WTC11 (cell line): ENCODE measurements around the gene THSD4. TPM values are rescaled to one million over a fixed set of nuclear protein-coding genes. Genes with fewer than 3 reads are reported as not detected.

ENCODE experiments used
- ATAC-seq: fragments of 200-7000 bp; cut with Tn5 transposase; 2 replicates; pipeline ENCODE4 v1.10.0; 2021; ENCODE audit warnings: mild to moderate bottlenecking, moderate library complexity
- CTCF ChIA-PET: fragments of 300-600 bp; sonication (Branson Sonifier 250); formaldehyde crosslinking; loops from one replicate; lab custom pipeline; 2021; ENCODE audit warnings: antibody characterized with exemption; lab: Charles Lee
- POLR2A ChIA-PET: fragments of 350-600 bp; sonication (Branson Sonifier 250); formaldehyde crosslinking; loops from one replicate; lab custom pipeline; 2021; ENCODE audit warnings: antibody characterized with exemption; lab: Charles Lee
- DNase-seq: peaks from one replicate; pipeline ENCODE4 v3.0.0; 2021; ENCODE audit warnings: low spot score
- H3K27ac Mint-ChIP-seq: 2 replicates; pipeline ENCODE4 v1.8.0; 2021; ENCODE audit warnings: mixed read lengths
- H3K27me3 Mint-ChIP-seq: 2 replicates; pipeline ENCODE4 v1.8.0; 2021; ENCODE audit warnings: low read depth, mild to moderate bottlenecking, moderate library complexity, mixed read lengths
- H3K36me3 Mint-ChIP-seq: 2 replicates; pipeline ENCODE4 v1.8.0; 2021; ENCODE audit warnings: mixed read lengths
- H3K4me1 Mint-ChIP-seq: 2 replicates; pipeline ENCODE4 v1.8.0; 2022; ENCODE audit warnings: mixed read lengths
- H3K4me3 Mint-ChIP-seq: 2 replicates; pipeline ENCODE4 v1.8.0; 2021; ENCODE audit warnings: mild to moderate bottlenecking, moderate library complexity, mixed read lengths
- H3K9me3 Mint-ChIP-seq: 2 replicates; pipeline ENCODE4 v1.8.0; 2021; ENCODE audit warnings: mixed read lengths
- ATF2 ChIP-seq: sonication (generic); formaldehyde crosslinking; IDR thresholded peaks from 2 replicates; pipeline ENCODE4 v1.8.1; 2022; ENCODE audit warnings: low read depth, missing genetic modification reagents, borderline replicate concordance
- ATF6 ChIP-seq: sonication (generic); formaldehyde crosslinking; IDR thresholded peaks from 2 replicates; pipeline ENCODE4 v1.8.1; 2023; ENCODE audit warnings: mild to moderate bottlenecking, missing genetic modification reagents
- CBFB ChIP-seq: sonication (generic); formaldehyde crosslinking; IDR thresholded peaks from 2 replicates; pipeline ENCODE4 v1.8.1; 2022; ENCODE audit warnings: mild to moderate bottlenecking, low read depth, missing genetic modification reagents
- CDX4 ChIP-seq: fragments of 250-450 bp; sonication (Bioruptor Pico); IDR thresholded peaks from 2 replicates; pipeline ENCODE4 v1.9.0; 2021; ENCODE audit warnings: moderate library complexity, mild to moderate bottlenecking, inconsistent platforms, borderline replicate concordance
- CREB1 ChIP-seq: sonication (generic); formaldehyde crosslinking; IDR thresholded peaks from 2 replicates; pipeline ENCODE4 v1.8.0; 2023; ENCODE audit warnings: mild to moderate bottlenecking, missing genetic modification reagents
- EMX1 ChIP-seq: fragments of 250-450 bp; sonication (Bioruptor Pico); IDR thresholded peaks from 2 replicates; pipeline ENCODE4 v1.8.0; 2021; ENCODE audit warnings: mild to moderate bottlenecking
- ERG ChIP-seq: fragments of 250-450 bp; sonication (Bioruptor Pico); IDR thresholded peaks from 2 replicates; pipeline ENCODE4 v1.8.0; 2021; ENCODE audit warnings: mild to moderate bottlenecking
- ETV6 ChIP-seq: sonication (generic); formaldehyde crosslinking; IDR thresholded peaks from 2 replicates; pipeline ENCODE4 v1.8.1; 2022; ENCODE audit warnings: mild to moderate bottlenecking, missing genetic modification reagents
- FOXP1 ChIP-seq: sonication (generic); formaldehyde crosslinking; IDR thresholded peaks from 2 replicates; pipeline ENCODE4 v1.8.0; 2022; ENCODE audit warnings: missing genetic modification reagents, mild to moderate bottlenecking, moderate library complexity, borderline replicate concordance
- FOXP4 ChIP-seq: sonication (generic); formaldehyde crosslinking; IDR thresholded peaks from 2 replicates; pipeline ENCODE4 v1.8.0; 2022; ENCODE audit warnings: mild to moderate bottlenecking, missing genetic modification reagents
- GABPB1 ChIP-seq: sonication (generic); formaldehyde crosslinking; IDR thresholded peaks from 2 replicates; pipeline ENCODE4 v1.8.1; 2023; ENCODE audit warnings: mild to moderate bottlenecking, missing genetic modification reagents
- GRHL2 ChIP-seq: fragments of 250-450 bp; sonication (Bioruptor Pico); IDR thresholded peaks from 2 replicates; pipeline ENCODE4 v1.8.0; 2022; ENCODE audit warnings: mild to moderate bottlenecking, moderate library complexity; ENCODE audit not compliant: insufficient replicate concordance, severe bottlenecking
- JUN ChIP-seq: sonication (generic); formaldehyde crosslinking; IDR thresholded peaks from 2 replicates; pipeline ENCODE4 v1.8.0; 2023; ENCODE audit warnings: mild to moderate bottlenecking, missing genetic modification reagents
- KAT7 ChIP-seq: sonication (generic); formaldehyde crosslinking; IDR thresholded peaks from 2 replicates; pipeline ENCODE4 v1.8.1; 2023; ENCODE audit warnings: missing genetic modification reagents, mild to moderate bottlenecking, borderline replicate concordance
- MXD4 ChIP-seq: fragments of 250-450 bp; sonication (Bioruptor Pico); IDR thresholded peaks from 2 replicates; pipeline ENCODE4 v1.8.0; 2021; ENCODE audit warnings: mild to moderate bottlenecking, moderate library complexity, borderline replicate concordance
- NFATC4 ChIP-seq: fragments of 250-450 bp; sonication (Bioruptor Pico); IDR thresholded peaks from 2 replicates; pipeline ENCODE4 v1.9.0; 2021; ENCODE audit warnings: mild to moderate bottlenecking
- NR2C2 ChIP-seq: sonication (generic); formaldehyde crosslinking; IDR thresholded peaks from 2 replicates; pipeline ENCODE4 v1.8.0; 2022; ENCODE audit warnings: mild to moderate bottlenecking, missing genetic modification reagents
- PRRX2 ChIP-seq: fragments of 250-450 bp; sonication (Bioruptor Pico); IDR thresholded peaks from 2 replicates; pipeline ENCODE4 v1.8.0; 2021; ENCODE audit warnings: mild to moderate bottlenecking
- RORB ChIP-seq: fragments of 250-450 bp; sonication (Bioruptor Pico); IDR thresholded peaks from 2 replicates; pipeline ENCODE4 v1.9.0; 2021; ENCODE audit warnings: mild to moderate bottlenecking
- SP1 ChIP-seq: sonication (generic); formaldehyde crosslinking; conservative IDR thresholded peaks from 2 replicates; pipeline ENCODE4 v1.8.1; 2022; ENCODE audit warnings: missing genetic modification reagents
- TEAD1 ChIP-seq: sonication (generic); formaldehyde crosslinking; IDR thresholded peaks from 2 replicates; pipeline ENCODE4 v1.8.0; 2022; ENCODE audit warnings: mild to moderate bottlenecking, missing genetic modification reagents
- ZBTB21 ChIP-seq: sonication (generic); formaldehyde crosslinking; IDR thresholded peaks from 2 replicates; pipeline ENCODE4 v1.8.1; 2023; ENCODE audit warnings: mild to moderate bottlenecking, missing genetic modification reagents, borderline replicate concordance
- ZSCAN18 ChIP-seq: fragments of 250-450 bp; sonication (Bioruptor Pico); IDR thresholded peaks from 2 replicates; pipeline ENCODE4 v2.1.2; 2022; ENCODE audit warnings: mild to moderate bottlenecking, moderate library complexity
- total RNA-seq: library from RNA; stranded (reverse); gene quantifications from 3 replicates; pipeline ENCODE4 v1.2.3, GENCODE V29; 2021

The THSD4 gene
- total RNA-seq, 1 experiment from 2014 or later, result 7.8 TPM

GRCh38 chr15:71713191-71713809, 598.0 kb downstream of the THSD4 start (continued):
- TF ChIP-seq GABPB1 (CRISPR knock-in tag) (no peak), SP1 (no peak), NFATC4 (no peak), NR2C2 (CRISPR knock-in tag) (no peak), ETV6 (CRISPR knock-in tag) (no peak)
- TF ChIP-seq, all 79 proteins: peak for 0

GRCh38 chr15:71715914-71716313, 600.6 kb downstream of the THSD4 start:
- no peaks in the 10 kb centered on the region for H3K27me3 Mint-ChIP-seq
- POLR2A ChIA-PET, result no interaction called here
- H3K27ac Mint-ChIP-seq, result no peak overlapping the region
- H3K4me3 Mint-ChIP-seq, result no peak overlapping the region
- CTCF ChIA-PET, result interaction anchor here (0.6 to 1.5 kb wide), 2 partner anchors 28 to 192 kb away, joined by 3 to 8 read pairs; no protein-coding TSS in a partner anchor
- no peak for DNase-seq
- no peaks in the 10 kb centered on the region for H3K9me3 Mint-ChIP-seq
- H3K4me1 Mint-ChIP-seq, result no peaks in the 10 kb centered on the region
- TF ChIP-seq ZSCAN18 (CRISPR knock-in tag) (no peak), EMX1 (CRISPR knock-in tag) (no peak), PRRX2 (CRISPR knock-in tag) (no peak), CDX4 (CRISPR knock-in tag) (no peak), RORB (CRISPR knock-in tag) (no peak), JUN (no peak), ZBTB21 (CRISPR knock-in tag) (no peak), GRHL2 (CRISPR knock-in tag) (no peak), CBFB (no peak), ERG (no peak), TEAD1 (no peak), FOXP1 (CRISPR knock-in tag) (no peak), ATF6 (CRISPR knock-in tag) (no peak), CREB1 (no peak), FOXP4 (CRISPR knock-in tag) (no peak), KAT7 (no peak), ATF2 (CRISPR knock-in tag) (no peak), MXD4 (CRISPR knock-in tag) (no peak)
- TF ChIP-seq, all 79 proteins: peak for 0
- no peak for ATAC-seq
- no peaks in the 10 kb centered on the region for H3K36me3 Mint-ChIP-seq
